ENCODE measurements around the gene AXIN1.

- TF ChIP-seq CTCF (IDR thresholded peaks at IDR 0.05; ENCODE audit: low read length) (no peak), EZH2 (optimal IDR thresholded peaks at IDR 0.05; ENCODE audit: low read depth, low read length) (no peak)
Measured at GRCh38 chr16:253833-254232, 98.7 kb downstream of the AXIN1 start.
